Measurements from ENCODE around the gene MRPL20.

DNA sequence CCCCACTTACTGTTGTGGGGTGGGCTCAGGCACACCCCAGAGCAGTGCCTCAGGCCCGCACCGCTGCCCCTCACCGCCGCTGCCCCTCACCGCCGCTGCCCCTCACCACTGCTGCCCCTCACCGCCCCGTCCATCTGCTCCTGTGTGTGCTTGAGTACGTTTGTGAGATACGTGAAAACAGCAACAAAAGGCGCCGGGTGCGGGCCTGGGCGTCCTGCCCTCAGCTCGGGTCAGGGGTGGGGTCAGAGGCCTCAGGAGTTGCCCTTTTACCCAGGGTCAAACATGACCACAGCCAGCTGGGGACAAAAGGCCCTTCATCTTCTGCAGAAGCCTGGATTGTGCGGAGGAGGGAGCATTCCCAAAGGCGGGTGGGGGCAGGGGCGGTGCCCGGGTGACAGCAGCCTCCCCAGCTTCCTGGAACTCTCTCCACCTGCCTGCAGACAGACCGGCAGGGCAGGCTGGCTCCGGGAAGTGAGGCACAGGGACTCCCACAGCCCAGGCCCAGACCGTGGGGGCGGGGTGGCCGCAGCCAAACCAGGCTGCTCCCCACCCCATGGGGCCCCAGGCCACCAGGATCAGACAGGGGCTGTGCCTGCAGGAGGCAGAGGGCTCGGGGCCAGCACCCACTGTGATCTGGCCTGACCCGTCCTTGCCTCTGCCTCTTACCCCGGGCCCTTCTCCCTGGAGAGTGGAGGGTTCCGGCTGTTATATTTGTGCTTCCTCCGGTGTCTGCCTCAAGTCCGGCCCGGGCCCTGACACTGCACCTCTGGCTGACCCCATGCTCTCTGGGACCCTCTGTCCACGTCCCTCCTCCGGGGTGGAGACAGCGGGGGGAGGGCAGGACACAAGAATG, 26.1 kb upstream of the MRPL20 start:
- TF ChIP-seq, protein P1, sequence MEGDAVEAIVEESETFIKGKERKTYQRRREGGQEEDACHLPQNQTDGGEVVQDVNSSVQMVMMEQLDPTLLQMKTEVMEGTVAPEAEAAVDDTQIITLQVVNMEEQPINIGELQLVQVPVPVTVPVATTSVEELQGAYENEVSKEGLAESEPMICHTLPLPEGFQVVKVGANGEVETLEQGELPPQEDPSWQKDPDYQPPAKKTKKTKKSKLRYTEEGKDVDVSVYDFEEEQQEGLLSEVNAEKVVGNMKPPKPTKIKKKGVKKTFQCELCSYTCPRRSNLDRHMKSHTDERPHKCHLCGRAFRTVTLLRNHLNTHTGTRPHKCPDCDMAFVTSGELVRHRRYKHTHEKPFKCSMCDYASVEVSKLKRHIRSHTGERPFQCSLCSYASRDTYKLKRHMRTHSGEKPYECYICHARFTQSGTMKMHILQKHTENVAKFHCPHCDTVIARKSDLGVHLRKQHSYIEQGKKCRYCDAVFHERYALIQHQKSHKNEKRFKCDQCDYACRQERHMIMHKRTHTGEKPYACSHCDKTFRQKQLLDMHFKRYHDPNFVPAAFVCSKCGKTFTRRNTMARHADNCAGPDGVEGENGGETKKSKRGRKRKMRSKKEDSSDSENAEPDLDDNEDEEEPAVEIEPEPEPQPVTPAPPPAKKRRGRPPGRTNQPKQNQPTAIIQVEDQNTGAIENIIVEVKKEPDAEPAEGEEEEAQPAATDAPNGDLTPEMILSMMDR (IDR thresholded peaks at IDR 0.05) = no peak
- no peak for TF ChIP-seq POLR2A (IDR thresholded peaks at IDR 0.05)
